ENCODE data around the gene UTP18. TPM values are rescaled to one million over a fixed set of nuclear protein-coding genes. Genes with fewer than 3 reads are reported as not detected.

UTP18 gene
- total RNA-seq, 3 donors from 2014 or later (not counting 1 experiment from before 2014, with no cell fraction given): 33.5 to 40.3 (median 34.6) TPM

DNA sequence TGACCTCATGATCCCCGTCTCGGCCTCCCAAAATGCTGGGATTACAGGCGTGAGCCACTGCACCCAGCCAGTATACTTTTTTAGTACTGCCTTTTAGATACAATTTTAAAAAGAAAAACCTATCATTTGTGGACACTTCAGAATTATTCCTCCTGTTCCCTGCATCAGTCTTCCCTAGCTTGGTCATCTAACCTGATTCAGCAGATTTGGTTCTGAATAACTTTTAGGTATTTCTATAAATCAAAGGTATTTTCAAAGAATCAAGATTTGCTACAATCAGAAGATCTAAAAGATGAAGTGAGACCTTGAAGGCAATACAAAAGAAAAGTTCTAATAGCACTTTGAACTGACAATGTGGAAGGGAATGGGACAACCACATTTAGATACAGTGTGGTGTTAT is 30.5 kb upstream of the UTP18 start:
- ATAC-seq: no peak
- H3K9me3 Mint-ChIP-seq: no peaks in the 10 kb centered on the region
- H3K27me3 Mint-ChIP-seq (ENCODE audit: low read depth in 2 of 2): no peaks in the 10 kb centered on the region
- no peak overlapping the region for H3K4me3 Mint-ChIP-seq
- Histone ChIP-seq H3K9me3 (ENCODE audit: control insufficient read depth, insufficient read depth, low read length) (no peaks in the 10 kb centered on the region), H3K27ac (ENCODE audit: low read length) (no peak overlapping the region), H3K27me3 (ENCODE audit: control insufficient read depth, insufficient read depth, low read length) (no peaks in the 10 kb centered on the region), H3K4me1 (ENCODE audit: control insufficient read depth, insufficient read depth, low read length) (no peaks in the 10 kb centered on the region), H3K36me3 (ENCODE audit: control insufficient read depth, insufficient read depth, low read length) (peaks cover 2% of the 10 kb centered on the region), H3K4me3 (ENCODE audit: low read length) (no peak overlapping the region)
- H3K4me1 Mint-ChIP-seq: peaks cover 31 to 35% of the 10 kb centered on the region in 2 donors
- WGBS (ENCODE audit: insufficient coverage): 100% methylated on average over 3 of the region's 3 CpGs
- TF ChIP-seq, protein P1, sequence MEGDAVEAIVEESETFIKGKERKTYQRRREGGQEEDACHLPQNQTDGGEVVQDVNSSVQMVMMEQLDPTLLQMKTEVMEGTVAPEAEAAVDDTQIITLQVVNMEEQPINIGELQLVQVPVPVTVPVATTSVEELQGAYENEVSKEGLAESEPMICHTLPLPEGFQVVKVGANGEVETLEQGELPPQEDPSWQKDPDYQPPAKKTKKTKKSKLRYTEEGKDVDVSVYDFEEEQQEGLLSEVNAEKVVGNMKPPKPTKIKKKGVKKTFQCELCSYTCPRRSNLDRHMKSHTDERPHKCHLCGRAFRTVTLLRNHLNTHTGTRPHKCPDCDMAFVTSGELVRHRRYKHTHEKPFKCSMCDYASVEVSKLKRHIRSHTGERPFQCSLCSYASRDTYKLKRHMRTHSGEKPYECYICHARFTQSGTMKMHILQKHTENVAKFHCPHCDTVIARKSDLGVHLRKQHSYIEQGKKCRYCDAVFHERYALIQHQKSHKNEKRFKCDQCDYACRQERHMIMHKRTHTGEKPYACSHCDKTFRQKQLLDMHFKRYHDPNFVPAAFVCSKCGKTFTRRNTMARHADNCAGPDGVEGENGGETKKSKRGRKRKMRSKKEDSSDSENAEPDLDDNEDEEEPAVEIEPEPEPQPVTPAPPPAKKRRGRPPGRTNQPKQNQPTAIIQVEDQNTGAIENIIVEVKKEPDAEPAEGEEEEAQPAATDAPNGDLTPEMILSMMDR (IDR thresholded peaks at IDR 0.05): no peak
- peak overlapping the region in 1 of 2 donors; percentile 33 for H3K27ac Mint-ChIP-seq
- DNase-seq: no peak
- intact Hi-C loops (cut with micrococcal nuclease): no loop called here
- H3K36me3 Mint-ChIP-seq: no peaks in the 10 kb centered on the region

DNA sequence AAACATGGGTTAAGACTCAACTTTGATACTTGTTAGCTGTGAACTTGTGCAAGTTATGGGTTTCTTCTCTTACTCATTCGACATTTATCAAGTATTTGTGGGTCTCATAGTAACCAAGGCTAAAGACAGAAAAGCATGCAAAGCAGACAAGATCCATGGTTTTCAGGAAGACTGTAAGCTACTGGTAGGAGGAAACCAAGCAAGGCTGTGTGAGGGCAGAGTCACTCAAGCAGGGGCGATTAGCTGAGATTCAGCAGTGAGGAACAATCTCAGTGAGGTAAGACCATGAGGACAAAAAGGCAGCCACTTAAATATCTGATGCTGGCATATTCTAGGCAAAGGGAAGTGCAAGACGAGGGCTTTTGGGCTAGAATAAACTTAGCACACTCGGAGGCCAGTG is 30.0 kb upstream of the UTP18 start:
- TF ChIP-seq, protein P1 (IDR thresholded peaks at IDR 0.05): no peak
- ATAC-seq (no peak), DNase-seq (no peak)
- Mint-ChIP-seq H3K27me3 (ENCODE audit: low read depth in 2 of 2) (no peaks in the 10 kb centered on the region), H3K4me3 (no peak overlapping the region), H3K4me1 (peaks cover 28 to 32% of the 10 kb centered on the region in 2 donors), H3K27ac (peak overlapping the region in 1 of 2 donors; percentile 33), H3K36me3 (no peaks in the 10 kb centered on the region), H3K9me3 (no peaks in the 10 kb centered on the region)
- Histone ChIP-seq H3K9me3 (ENCODE audit: control insufficient read depth, insufficient read depth, low read length) (no peaks in the 10 kb centered on the region), H3K27me3 (ENCODE audit: control insufficient read depth, insufficient read depth, low read length) (no peaks in the 10 kb centered on the region), H3K4me3 (ENCODE audit: low read length) (no peak overlapping the region), H3K4me1 (ENCODE audit: control insufficient read depth, insufficient read depth, low read length) (no peaks in the 10 kb centered on the region), H3K36me3 (ENCODE audit: control insufficient read depth, insufficient read depth, low read length) (peaks cover 2% of the 10 kb centered on the region), H3K27ac (ENCODE audit: low read length) (no peak overlapping the region)
- 71% methylated on average over 4 of the region's 4 CpGs for WGBS (ENCODE audit: insufficient coverage)
- intact Hi-C loops (cut with micrococcal nuclease): no loop called here

DNA sequence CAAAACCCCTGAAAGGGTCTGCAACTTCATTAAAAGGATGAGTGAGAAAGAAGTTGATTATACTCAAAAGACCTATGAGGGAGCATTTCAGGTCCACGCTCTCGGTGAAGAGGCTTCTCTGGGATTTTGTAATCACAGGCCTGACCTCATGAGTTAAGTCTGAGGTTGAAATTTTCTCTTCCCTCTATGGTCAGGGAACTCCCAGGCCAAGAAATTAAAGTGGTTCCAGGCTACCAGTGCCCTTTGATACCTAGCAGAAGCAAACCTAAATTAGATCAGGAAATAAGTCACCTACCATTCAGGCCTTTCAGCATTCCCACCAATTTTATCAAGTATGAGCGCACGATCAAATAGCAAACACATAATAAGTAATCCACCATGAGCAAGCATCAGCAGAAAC is 28.3 kb upstream of the UTP18 start:
- Histone ChIP-seq H3K27me3 (ENCODE audit: control insufficient read depth, insufficient read depth, low read length) (no peaks in the 10 kb centered on the region), H3K4me1 (ENCODE audit: control insufficient read depth, insufficient read depth, low read length) (no peaks in the 10 kb centered on the region), H3K9me3 (ENCODE audit: control insufficient read depth, insufficient read depth, low read length) (no peaks in the 10 kb centered on the region), H3K4me3 (ENCODE audit: low read length) (no peak overlapping the region), H3K27ac (ENCODE audit: low read length) (no peak overlapping the region), H3K36me3 (ENCODE audit: control insufficient read depth, insufficient read depth, low read length) (peaks cover 2% of the 10 kb centered on the region)
- 94% methylated on average over 4 of the region's 4 CpGs for WGBS (ENCODE audit: insufficient coverage)
- peaks cover 28 to 32% of the 10 kb centered on the region in 2 donors for H3K4me1 Mint-ChIP-seq
- no peak overlapping the region for H3K27ac Mint-ChIP-seq
- H3K9me3 Mint-ChIP-seq: no peaks in the 10 kb centered on the region
- no peak overlapping the region for H3K4me3 Mint-ChIP-seq
- intact Hi-C loops (cut with micrococcal nuclease): no loop called here
- no peaks in the 10 kb centered on the region for H3K36me3 Mint-ChIP-seq
- H3K27me3 Mint-ChIP-seq (ENCODE audit: low read depth in 2 of 2): no peaks in the 10 kb centered on the region
- DNase-seq: no peak
- TF ChIP-seq, protein P1 (IDR thresholded peaks at IDR 0.05): no peak
- no peak for ATAC-seq

DNA sequence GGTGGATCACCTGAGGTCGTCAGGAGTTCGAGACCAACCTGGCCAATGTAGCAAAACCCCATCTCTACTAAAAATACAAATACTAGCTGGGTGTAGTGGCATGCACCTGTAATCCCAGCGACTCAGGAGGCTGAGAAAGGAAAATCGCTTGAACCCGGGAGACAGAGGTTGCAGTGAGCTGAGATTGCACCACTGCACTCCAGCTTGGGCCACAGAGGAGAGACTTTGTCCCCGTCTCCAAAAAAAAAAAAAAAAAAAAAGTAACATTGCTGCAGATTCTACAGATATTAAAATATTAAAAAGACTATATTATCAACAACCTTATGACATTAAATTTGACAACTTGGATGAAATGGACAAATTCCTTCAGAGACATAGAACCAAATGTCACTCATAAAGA is 26.2 kb upstream of the UTP18 start:
- Mint-ChIP-seq H3K27ac (no peak overlapping the region), H3K9me3 (no peaks in the 10 kb centered on the region), H3K4me1 (peaks cover 33 to 45% of the 10 kb centered on the region in 2 donors), H3K4me3 (no peak overlapping the region), H3K27me3 (ENCODE audit: low read depth in 2 of 2) (no peaks in the 10 kb centered on the region), H3K36me3 (no peaks in the 10 kb centered on the region)
- Histone ChIP-seq H3K36me3 (ENCODE audit: control insufficient read depth, insufficient read depth, low read length) (peaks cover 2% of the 10 kb centered on the region), H3K27ac (ENCODE audit: low read length) (no peak overlapping the region), H3K4me3 (ENCODE audit: low read length) (no peak overlapping the region), H3K4me1 (ENCODE audit: control insufficient read depth, insufficient read depth, low read length) (peaks cover 2% of the 10 kb centered on the region), H3K9me3 (ENCODE audit: control insufficient read depth, insufficient read depth, low read length) (no peaks in the 10 kb centered on the region), H3K27me3 (ENCODE audit: control insufficient read depth, insufficient read depth, low read length) (no peaks in the 10 kb centered on the region)
- intact Hi-C loops (cut with micrococcal nuclease): no loop called here
- WGBS (ENCODE audit: insufficient coverage): 97% methylated on average over 3 of the region's 6 CpGs
- DNase-seq (no peak), ATAC-seq (no peak)
- TF ChIP-seq, protein P1 (IDR thresholded peaks at IDR 0.05): no peak

All from natural killer cell (primary cell).